Bronchial epithelial cell (primary cell): ENCODE data around the gene LUC7L. TPM values are rescaled to one million over a fixed set of nuclear protein-coding genes. Genes with fewer than 3 reads are reported as not detected.

Experiments
- DNase-seq: peaks from one replicate; pipeline ENCODE4 v3.0.0-alpha.2; 2010; ENCODE audit warnings: low read depth
- FAIRE-seq: peaks from 2 replicates; lab custom pipeline; 2011; peaks lifted over from hg19 to GRCh38; lab: Jason Lieb, UNC
- H3K27me3 ChIP-seq: 2 replicates; pipeline ENCODE4 v1.5.1; 2011; ENCODE audit warnings: low read length; ENCODE audit not compliant: control insufficient read depth, insufficient read depth
- H3K36me3 ChIP-seq: 2 replicates; pipeline ENCODE4 v1.5.1; 2011; ENCODE audit warnings: low read length; ENCODE audit not compliant: control insufficient read depth, insufficient read depth
- H3K4me3 ChIP-seq: 2 replicates; pipeline ENCODE4 v1.5.1; 2011; ENCODE audit warnings: mild to moderate bottlenecking, low read depth, low read length, control low read depth
- CTCF ChIP-seq: IDR thresholded peaks from 2 replicates; pipeline ENCODE4 v1.5.1; 2011; ENCODE audit warnings: mild to moderate bottlenecking, moderate library complexity, low read length, control low read depth, inconsistent platforms; ENCODE audit not compliant: insufficient read depth, severe bottlenecking
- total RNA-seq: library from RNA; depleted of rRNA; stranded (reverse); fragments of >200 nt; gene quantifications from 2 replicates; pipeline ENCODE4 v1.2.1, GENCODE V29; 2014

Gene LUC7L
- total RNA-seq, 1 donor from 2014 or later: 29.5 TPM

- Histone ChIP-seq H3K27me3 (no peaks in the 10 kb centered on the region), H3K36me3 (no peaks in the 10 kb centered on the region), H3K4me3 (no peak overlapping the region)
- FAIRE-seq: no peak
- DNase-seq: no peak
- TF ChIP-seq CTCF: no peak
Observed at GRCh38 chr16:143047-143446, 86.2 kb downstream of the LUC7L start.

- DNase-seq (no peak), FAIRE-seq (no peak)
- Histone ChIP-seq H3K4me3 (no peak overlapping the region), H3K27me3 (no peaks in the 10 kb centered on the region), H3K36me3 (no peaks in the 10 kb centered on the region)
- no peak for TF ChIP-seq CTCF
Observed at GRCh38 chr16:142405-142967, 86.8 kb downstream of the LUC7L start.

- DNase-seq (no peak), FAIRE-seq (no peak)
- Histone ChIP-seq H3K36me3 (peaks cover 1% of the 10 kb centered on the region), H3K27me3 (no peaks in the 10 kb centered on the region), H3K4me3 (no peak overlapping the region)
- TF ChIP-seq CTCF: no peak
Observed at GRCh38 chr16:140175-140857, 88.9 kb downstream of the LUC7L start.

Other genes starting within 250 kb of the LUC7L start
- gene POLR3K, start 175.8 kb downstream of the LUC7L start, total RNA-seq: 4.7 and 5.8 TPM in 2 replicates
- gene SNRNP25, start 175.6 kb downstream of the LUC7L start, total RNA-seq: 9.0 and 14.1 TPM in 2 replicates
- 10.3 and 20.6 TPM in 2 replicates for gene RHBDF1, start 156.8 kb downstream of the LUC7L start, total RNA-seq
- 91.1 and 107 TPM in 2 replicates for gene MPG, start 151.2 kb downstream of the LUC7L start, total RNA-seq
- 6.8 TPM in 2 replicates for gene NPRL3, start 90.8 kb downstream of the LUC7L start, total RNA-seq
- gene HBZ, start 76.8 kb downstream of the LUC7L start, total RNA-seq: not detected in 2 replicates
- gene HBM, start 63.5 kb downstream of the LUC7L start, total RNA-seq: not detected in 2 replicates
- gene HBA2, start 56.6 kb downstream of the LUC7L start, total RNA-seq: not detected in 2 replicates
- not detected in 2 replicates for gene HBA1, start 52.8 kb downstream of the LUC7L start, total RNA-seq
- gene HBQ1, start 49.0 kb downstream of the LUC7L start, total RNA-seq: not detected in 2 replicates
- gene FAM234A, start 5.4 kb upstream of the LUC7L start, total RNA-seq: 11.3 and 39.3 TPM in 2 replicates
- 0.26 TPM in 1 of 2 replicates, not detected in the other for gene RGS11, start 46.5 kb upstream of the LUC7L start, total RNA-seq
- 0.51 TPM in 1 of 2 replicates, not detected in the other for gene ARHGDIG, start 51.1 kb upstream of the LUC7L start, total RNA-seq
- gene PDIA2, start 53.7 kb upstream of the LUC7L start, total RNA-seq: under 0.01 TPM in 1 of 2 replicates, not detected in the other
- 49.0 and 49.5 TPM in 2 replicates for gene AXIN1, start 123.3 kb upstream of the LUC7L start, total RNA-seq
- gene MRPL28, start 141.1 kb upstream of the LUC7L start, total RNA-seq: 104 and 113 TPM in 2 replicates
- gene PGAP6, start 152.5 kb upstream of the LUC7L start, total RNA-seq: 44.2 and 46.3 TPM in 2 replicates
- 35.3 and 64.0 TPM in 2 replicates for gene NME4, start 167.8 kb upstream of the LUC7L start, total RNA-seq
- 3.7 and 7.6 TPM in 2 replicates for gene DECR2, start 172.4 kb upstream of the LUC7L start, total RNA-seq
- 9.6 and 10.5 TPM in 2 replicates for gene RAB11FIP3, start 196.2 kb upstream of the LUC7L start, total RNA-seq